GM18526 (cell line): ENCODE data around the gene RNF220.

ENCODE experiments used
- POLR2A ChIP-seq: IDR thresholded peaks from 3 replicates; pipeline ENCODE4 v1.6.1; 2011; ENCODE audit not compliant: insufficient read length; ENCODE audit errors: extremely low read depth

Gene RNF220

DNA sequence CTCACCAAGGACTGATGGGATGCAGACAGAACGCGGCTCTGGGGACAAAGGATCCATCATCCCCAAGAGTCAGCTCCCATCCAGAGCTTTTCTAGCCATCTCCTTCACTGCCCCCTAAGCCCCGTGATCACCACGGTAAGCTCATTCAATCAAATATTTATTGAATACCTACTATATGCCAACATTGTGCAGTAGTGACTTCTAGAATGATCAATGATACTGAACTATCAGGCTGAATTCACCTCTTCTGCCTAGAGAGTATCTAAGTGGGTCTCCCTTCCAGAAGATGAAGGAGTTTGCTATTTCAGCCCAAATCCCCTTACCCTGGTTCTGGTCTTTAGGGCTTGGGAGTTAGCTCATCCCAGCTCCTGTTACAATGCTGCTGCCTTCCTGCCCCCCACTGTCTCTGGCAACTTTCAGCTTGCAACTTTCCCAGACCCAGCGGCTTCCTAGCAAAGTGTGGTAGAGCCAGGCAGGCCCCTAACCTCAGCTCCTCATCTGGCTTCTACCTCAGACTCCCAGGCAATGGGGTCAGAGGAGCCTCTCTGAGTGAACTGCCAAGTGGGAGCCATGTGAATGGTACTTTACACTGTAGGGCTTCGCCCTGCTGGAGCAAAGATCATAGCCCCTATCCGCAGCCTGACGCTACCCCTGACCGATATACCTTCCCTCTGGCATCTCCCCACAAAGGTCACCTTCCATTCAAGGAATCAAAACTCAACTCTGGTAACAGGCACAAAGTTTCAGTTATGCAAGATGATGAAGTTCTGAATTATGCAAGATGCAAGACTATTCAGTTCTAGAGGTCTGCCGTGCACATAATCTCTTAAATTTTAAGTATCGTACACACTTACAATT is 248.3 kb downstream of the RNF220 start:
- TF ChIP-seq POLR2A, result peak; percentile 5

DNA sequence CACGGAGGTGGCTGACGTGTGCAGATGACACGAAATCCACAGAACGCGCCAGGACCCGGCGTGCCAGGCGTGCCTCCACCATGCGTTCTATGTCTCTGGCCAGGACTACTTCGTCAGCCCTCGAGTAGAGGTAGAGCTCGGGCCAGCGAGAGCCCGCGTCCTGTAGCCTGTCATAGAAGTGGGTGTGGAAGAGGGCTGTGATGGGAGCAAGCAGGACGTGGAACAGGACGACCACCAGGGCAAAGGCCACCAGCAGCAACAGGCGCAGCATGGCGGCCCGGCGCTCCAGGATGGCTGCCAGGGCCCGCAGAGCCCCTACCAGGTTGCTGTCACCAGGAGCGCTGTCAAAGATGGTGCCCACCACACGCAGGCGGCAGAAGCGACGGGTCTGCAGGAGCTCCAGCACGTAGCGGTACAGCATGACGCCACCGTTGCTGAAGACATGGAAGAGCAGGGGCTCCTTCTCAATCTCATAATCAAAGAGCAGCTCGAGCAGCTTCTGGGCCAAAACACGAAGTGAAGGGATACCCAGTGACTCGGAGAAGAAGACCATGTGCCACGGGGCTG is 249.6 kb downstream of the RNF220 start:
- TF ChIP-seq POLR2A, result no peak

DNA sequence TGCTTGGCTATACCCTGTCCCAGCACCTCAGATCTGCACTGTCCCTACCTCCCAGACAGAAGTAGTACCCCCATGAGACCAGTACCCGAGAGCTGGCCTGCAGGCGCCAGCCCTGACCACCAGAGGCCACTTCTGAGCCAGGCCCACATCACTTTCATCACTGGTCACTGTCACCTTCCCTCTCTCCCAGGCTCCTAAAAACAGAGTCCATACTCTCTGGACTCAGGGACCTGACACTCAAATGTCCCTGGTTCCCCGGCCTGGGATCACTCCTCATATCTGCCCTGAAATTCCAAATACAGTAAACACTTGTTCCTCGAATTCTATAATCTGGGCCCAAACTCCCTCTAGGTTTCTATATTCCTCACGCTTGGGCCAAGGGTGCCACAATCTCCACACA is 250.6 kb downstream of the RNF220 start:
- no peak for TF ChIP-seq POLR2A

DNA sequence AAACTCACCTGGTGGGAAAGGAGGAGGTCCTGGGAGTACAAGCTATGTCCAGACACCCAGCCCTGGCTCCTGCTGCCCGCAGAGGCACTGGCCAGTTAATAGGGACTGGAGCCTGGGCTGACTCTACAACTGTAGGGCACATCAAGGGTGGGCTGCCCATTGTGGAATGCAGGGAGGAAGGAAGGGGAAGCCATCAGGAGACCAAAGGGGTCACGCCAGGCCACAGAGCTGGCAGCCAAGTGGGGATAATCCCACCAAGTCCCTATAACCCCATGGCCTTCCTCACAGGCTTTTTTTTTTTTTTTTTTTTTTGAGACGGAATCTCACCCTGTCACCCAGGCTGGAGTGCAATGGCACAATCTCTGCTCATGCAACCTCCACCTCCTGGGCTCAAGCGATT is 254.5 kb downstream of the RNF220 start:
- no peak for TF ChIP-seq POLR2A

DNA sequence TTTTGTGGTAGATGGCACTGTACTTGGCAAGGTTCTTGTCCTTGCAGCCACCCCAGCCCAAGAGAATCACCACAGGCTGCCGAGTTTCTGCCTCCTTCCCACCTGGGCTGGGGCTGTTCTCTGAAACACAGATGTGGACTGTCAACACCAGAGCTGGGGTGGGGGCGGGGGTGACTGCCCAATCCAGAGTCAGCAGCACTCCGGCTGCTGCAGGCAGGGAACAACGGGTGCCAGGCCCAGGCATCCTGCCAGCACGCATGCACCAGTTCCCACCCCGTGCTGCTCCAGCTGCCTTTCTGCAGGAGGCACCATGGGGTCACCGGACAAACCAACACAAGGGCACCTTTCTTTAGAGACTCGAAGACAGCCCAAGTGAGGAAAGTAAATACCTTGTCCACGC is 255.1 kb downstream of the RNF220 start:
- no peak for TF ChIP-seq POLR2A

DNA sequence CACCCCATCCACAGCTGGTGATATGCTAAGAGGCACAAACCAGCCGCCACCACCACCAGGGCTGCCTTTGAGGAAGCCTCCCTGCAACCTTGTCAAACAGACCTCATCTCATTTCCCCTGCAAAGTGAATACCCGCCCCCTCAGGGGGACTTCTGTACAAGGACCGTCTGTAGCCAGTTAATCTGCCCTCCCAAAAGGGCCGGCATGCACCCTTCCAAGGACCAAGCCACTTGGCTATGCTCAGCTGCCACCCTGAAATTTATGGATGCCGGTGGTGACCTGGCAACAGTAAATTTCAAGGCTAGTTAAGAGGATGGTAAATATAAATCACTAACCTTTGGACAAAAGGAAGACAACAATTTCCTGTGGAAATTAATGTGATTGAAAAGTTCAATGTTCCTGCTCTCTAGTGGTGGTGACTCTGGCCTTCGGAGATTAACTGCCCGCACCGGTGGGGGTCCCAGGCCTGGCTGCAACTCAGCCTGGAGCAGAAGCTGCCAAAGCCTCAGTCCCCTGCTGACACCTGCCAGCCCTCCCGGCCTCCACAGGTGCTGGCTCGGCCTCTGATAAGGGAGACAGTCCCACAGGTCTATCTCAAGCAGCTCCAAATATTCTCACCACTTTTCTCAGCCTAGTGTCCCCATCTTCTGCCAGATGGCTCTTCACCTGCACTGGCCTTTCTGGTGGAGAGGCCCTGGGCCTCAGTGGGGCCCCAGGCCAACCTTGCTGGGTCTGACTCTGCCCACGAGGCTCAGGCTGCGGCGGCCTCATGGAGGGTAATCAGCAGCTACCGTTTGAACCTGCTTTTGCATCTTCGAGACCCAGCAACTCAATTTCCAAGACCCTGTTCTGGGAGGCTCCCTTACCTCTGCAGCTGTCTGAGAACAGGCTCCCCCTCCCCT is 257.0 kb downstream of the RNF220 start:
- no peak for TF ChIP-seq POLR2A

DNA sequence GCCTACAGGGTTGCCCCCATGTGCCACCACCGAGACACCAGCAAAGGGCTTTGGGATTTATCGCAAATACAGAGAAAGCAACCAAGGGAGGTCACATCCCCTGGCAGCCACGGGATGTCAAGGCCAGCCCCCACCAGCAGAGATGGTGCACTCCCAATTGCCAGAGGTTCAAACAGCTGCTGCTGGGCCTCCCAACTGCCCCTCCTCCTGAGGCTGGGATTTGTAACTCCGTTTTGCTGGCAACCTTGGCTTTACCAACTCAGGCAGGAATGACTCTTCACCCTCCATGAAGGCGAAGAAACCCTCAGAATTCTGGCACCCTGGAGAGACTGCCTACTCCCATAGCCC is 257.6 kb downstream of the RNF220 start:
- no peak for TF ChIP-seq POLR2A

DNA sequence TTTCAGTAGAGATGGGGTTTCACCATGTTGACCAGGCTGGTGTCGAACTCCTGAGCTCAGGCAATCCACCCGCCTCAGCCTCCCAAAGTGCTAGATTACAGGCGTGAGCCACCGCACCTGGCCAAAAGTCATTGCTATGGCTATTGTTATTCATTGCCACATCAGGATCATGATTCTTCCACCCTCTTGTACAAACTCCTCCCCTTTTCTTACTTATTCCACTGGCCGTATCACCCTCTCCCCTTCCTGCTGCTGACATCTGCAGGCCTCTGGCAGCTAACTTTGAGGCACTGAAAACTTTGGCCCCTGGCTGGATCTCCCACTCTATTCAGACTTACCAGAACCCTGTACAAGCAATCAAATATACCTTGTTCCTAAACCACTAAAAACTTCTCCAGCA is 258.4 kb downstream of the RNF220 start:
- no peak for TF ChIP-seq POLR2A

DNA sequence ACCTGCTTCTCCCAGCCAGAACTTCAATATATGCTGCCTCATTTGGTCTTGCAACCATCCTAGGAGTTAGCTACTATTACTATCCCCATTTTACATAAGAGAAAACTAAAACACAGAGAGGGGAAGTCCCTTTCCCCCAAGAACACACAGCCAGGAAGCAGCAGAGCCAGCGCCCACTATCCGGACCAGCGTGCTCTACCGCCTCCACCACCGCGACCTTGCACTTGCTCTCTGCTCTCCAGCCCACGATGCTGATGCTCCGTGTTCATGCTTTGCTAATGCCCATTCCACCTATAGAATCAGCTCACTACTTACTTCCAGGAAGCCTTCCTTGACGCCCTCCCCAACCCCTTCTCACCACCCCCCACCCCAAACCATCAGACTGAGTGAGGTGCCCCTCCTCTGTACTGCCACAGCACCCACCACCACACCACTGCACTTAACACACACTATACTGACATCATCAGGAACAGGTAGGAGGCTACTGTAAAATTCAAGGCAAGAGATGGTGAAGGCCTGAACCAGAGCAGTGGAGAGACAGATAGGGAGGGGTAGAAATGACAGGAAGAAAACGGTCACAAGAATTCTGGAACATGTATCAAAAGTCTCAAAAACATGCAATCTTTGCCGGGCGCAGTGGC is 259.8 kb downstream of the RNF220 start:
- no peak for TF ChIP-seq POLR2A

DNA sequence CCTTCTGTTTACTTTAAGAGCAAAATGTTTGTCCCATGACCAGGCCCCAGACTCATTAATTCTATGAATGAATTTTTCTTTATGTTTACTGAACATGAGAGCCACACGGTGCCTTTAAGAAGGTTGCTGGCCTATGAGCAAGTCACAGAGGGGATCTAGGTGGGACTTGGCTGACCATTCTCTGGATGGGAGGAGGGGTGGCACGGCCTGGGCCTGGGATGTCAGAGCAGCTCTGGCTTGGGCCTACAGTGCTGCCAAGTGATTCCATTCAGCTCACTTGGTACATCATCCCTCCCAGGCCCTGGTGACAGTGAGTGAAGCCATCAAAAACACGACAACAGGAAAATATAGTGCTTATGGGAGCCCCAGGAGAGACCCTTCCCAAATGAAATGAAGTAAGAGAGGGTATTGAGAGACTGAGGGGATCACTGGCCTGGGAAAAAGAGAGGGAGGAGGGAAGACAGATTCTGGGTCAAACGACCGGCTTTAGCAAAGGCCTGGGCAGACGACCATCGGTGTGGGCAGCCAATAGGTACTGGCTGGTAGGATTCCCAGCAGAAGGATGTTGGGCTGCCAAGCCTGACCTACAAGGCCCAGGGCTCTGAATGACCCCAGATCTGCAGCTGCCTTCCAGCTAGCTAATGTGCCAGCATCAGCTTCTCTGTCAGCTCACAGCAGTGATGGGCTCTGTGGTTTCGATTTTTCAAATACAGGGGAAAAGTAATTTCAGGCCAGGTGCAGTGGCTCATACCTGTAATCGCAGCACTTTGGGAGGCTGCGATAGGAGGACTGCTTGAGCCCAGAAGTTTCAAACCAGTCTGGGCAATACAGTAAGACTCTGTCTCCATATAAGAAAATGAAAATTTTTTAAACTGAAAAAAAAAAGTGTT is 265.9 kb downstream of the RNF220 start:
- TF ChIP-seq POLR2A, result no peak

DNA sequence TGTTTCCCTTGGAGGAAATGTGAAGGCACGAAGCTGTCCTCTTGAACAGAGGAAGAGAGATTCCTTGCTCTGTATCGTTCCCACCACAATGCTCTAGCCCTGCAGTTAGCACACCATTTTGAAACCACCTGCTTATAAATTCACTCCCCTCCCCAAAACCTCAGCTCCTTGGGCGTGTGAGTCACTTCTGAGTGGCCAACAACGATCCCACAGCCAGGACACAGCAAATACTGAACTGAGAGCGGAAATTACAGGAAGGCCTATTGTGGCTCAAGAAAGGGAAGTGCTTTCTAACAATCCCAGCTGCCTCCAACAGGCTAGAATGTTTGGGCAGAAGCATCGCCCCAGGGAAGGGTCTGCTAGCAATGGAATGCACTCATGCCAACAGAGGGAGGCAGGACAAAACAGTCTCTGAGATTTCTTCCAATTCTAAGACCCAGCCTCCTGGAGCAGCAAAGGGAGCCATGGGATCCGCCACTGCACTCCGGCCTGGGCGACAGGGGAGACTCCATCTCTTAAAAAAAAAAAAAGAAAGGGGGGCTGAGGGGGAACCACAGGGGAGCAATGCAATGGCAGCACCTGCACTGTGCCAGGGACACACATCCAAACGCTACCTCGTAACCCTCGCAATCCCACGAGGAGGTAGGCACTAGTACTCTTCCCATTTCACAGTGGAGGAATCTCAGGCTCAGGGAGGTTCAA is 267.4 kb downstream of the RNF220 start:
- TF ChIP-seq POLR2A, result no peak

DNA sequence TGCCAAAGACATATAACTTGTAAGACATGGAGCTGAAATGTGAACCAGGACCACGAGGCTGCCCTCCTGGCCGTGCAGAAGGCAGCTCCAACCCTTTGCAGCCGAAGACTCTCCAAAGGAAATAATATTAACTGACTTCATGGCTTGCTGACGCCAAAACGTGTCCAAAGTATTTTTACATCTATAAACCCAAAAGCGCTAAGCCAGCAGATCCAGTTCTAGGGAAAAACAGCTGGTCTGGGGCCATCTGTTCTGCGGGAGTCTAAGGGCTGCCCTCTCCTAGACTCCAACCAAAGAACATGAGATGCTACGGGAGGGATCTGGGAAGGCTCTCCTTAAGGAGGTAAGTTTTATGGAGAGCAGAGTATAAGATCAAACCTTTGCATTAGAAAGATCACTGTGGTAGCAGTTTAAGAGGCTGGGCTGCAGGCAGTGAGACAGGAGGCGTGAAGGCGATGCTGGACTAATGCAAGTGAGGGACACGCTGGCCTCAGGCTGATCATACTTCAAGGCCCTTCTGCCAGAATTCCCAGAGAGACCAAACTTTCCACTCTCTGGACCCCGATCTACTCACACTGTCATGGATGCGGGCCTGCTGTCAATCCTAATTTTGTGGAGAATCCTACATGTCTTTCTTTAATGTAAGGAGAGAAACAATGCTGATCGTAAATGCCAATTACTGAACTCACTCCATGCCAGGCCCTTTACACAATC is 268.1 kb downstream of the RNF220 start:
- TF ChIP-seq POLR2A, result no peak

DNA sequence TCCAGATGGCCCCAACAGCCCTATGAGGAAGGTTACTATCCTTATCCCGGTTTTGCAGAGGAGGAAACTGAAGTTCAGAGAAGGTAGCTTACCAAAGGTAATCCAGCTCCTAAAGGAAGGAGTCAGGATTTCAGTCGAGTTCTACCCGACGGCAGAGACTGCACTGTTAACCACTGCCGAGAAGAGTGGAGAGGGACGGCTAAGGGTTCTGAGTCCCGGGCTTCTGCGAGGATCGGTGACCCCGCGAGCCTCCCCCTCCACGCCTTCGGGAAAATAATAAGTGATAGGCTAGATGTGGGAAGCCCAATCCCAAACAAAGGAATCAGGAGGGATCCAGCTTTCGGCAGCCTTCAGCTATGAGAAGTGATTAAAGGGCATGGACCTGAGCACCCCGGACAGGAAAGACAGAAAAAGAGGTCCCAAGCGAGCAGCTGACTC is 268.6 kb downstream of the RNF220 start:
- no peak for TF ChIP-seq POLR2A
